SU-DHL-6 (cell line): Measurements from ENCODE around the gene CST8.

ENCODE experiments used
- H2AFZ ChIP-seq: fragments of 200-600 bp; sonication (generic); 2 replicates; pipeline ENCODE4 v1.6.1; 2014; ENCODE audit warnings: low read depth, mild to moderate bottlenecking, moderate library complexity, mixed read lengths, antibody characterized with exemption, low read length; ENCODE audit not compliant: severe bottlenecking
- H3F3A ChIP-seq: fragments of 200-600 bp; shearing (Covaris generic); 2 replicates; pipeline ENCODE4 v1.6.0; 2016; ENCODE audit warnings: antibody characterized with exemption, mild to moderate bottlenecking; ENCODE audit not compliant: insufficient read depth
- H3K27ac ChIP-seq: fragments of 200-600 bp; sonication (generic); 2 replicates; pipeline ENCODE4 v1.5.1; 2016; ENCODE audit warnings: low read depth, mild to moderate bottlenecking, low read length, moderate library complexity, mixed read lengths
- H3K27me3 ChIP-seq: fragments of 200-600 bp; sonication (generic), shearing (Covaris generic); 2 replicates; pipeline ENCODE4 v1.6.0; 2014; ENCODE audit warnings: mild to moderate bottlenecking, low read length
- H3K36me3 ChIP-seq: fragments of 200-600 bp; sonication (generic); 2 replicates; pipeline ENCODE4 v1.6.1; 2014; ENCODE audit warnings: mild to moderate bottlenecking, low read length, mixed read lengths
- H3K4me2 ChIP-seq: fragments of 300-600, 200-600 bp; shearing (Covaris generic), sonication (generic); 2 replicates; pipeline ENCODE4 v1.6.0; 2014; ENCODE audit warnings: low read length, low read depth, mild to moderate bottlenecking; ENCODE audit not compliant: poor library complexity, severe bottlenecking
- H3K4me3 ChIP-seq: fragments of 200-600 bp; sonication (generic); 2 replicates; pipeline ENCODE4 v1.5.1; 2014; ENCODE audit warnings: antibody characterized with exemption, low read length, mild to moderate bottlenecking, mixed read lengths; ENCODE audit not compliant: insufficient read depth, poor library complexity, severe bottlenecking
- H3K79me2 ChIP-seq: fragments of 200-600 bp; sonication (generic); 2 replicates; pipeline ENCODE4 v1.6.1; 2014; ENCODE audit warnings: mild to moderate bottlenecking, low read length, moderate library complexity; ENCODE audit not compliant: insufficient read depth
- H3K9ac ChIP-seq: fragments of 200-600 bp; sonication (generic); 2 replicates; pipeline ENCODE4 v1.7.0; 2014; ENCODE audit warnings: mild to moderate bottlenecking, low read length
- H3K9me2 ChIP-seq: fragments of 200-600 bp; sonication (generic); replicated peaks from 2 replicates; pipeline ENCODE4 v1.6.1; 2014; ENCODE audit warnings: low read length; ENCODE audit not compliant: insufficient read depth
- H3K9me3 ChIP-seq: fragments of 200-600 bp; sonication (generic); 2 replicates; pipeline ENCODE4 v1.6.1; 2014; ENCODE audit warnings: low read length, mixed read lengths; ENCODE audit not compliant: insufficient read depth
- H4K20me1 ChIP-seq: fragments of 200-600 bp; sonication (generic); 2 replicates; pipeline ENCODE4 v1.6.1; 2014; ENCODE audit warnings: low read depth, mild to moderate bottlenecking, antibody characterized with exemption, low read length, moderate library complexity, mixed read lengths
- EZH2phosphoT487 ChIP-seq: fragments of 200-600 bp; sonication (generic), shearing (Covaris generic); conservative IDR thresholded peaks from 2 replicates; pipeline ENCODE4 v1.6.1; 2018; ENCODE audit warnings: mild to moderate bottlenecking, antibody characterized with exemption, low read length, moderate library complexity, mixed read lengths
- TF ChIP-seq, protein P1 (sequence below): fragments of 200-600 bp; sonication (generic); IDR thresholded peaks from one replicate; pipeline ENCODE4 v1.5.1; 2017; ENCODE audit warnings: antibody characterized with exemption, mild to moderate bottlenecking, low read length, moderate library complexity; ENCODE audit not compliant: insufficient read depth, poor library complexity, severe bottlenecking

CST8 gene

DNA sequence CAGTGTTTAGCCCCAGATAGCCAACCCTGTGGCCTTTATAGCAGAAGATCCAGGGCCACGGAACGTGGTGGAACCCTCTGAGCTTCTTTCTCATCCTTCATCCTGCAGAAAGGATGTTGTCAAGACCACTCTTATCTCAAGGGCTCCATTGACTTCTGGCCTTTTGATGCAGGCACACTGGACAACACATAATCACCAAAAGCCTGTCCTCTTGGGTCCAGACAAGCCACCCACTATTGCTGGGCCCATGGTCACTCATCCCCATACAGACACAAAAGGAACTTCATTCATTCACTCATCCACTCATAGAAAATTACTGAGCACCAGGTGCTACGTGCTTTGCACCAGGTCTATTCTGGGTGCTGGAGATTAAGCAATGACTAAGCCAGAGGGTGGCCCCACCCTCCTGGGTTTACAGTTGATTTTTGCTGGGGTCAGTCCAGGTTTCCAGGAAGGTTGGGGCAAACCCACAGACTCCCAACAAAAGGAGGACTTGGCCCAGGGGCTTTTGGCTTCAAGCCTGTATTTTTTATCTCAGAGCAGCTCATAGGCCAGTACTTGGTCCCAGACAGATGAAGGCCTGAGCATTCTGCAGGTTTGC, 2.4 kb downstream of the CST8 start:
- no peak overlapping the region for H3K27ac ChIP-seq
- H3K9ac ChIP-seq, result no peak overlapping the region
- no peaks in the 10 kb centered on the region for H3K9me2 ChIP-seq
- TF ChIP-seq, protein P1, sequence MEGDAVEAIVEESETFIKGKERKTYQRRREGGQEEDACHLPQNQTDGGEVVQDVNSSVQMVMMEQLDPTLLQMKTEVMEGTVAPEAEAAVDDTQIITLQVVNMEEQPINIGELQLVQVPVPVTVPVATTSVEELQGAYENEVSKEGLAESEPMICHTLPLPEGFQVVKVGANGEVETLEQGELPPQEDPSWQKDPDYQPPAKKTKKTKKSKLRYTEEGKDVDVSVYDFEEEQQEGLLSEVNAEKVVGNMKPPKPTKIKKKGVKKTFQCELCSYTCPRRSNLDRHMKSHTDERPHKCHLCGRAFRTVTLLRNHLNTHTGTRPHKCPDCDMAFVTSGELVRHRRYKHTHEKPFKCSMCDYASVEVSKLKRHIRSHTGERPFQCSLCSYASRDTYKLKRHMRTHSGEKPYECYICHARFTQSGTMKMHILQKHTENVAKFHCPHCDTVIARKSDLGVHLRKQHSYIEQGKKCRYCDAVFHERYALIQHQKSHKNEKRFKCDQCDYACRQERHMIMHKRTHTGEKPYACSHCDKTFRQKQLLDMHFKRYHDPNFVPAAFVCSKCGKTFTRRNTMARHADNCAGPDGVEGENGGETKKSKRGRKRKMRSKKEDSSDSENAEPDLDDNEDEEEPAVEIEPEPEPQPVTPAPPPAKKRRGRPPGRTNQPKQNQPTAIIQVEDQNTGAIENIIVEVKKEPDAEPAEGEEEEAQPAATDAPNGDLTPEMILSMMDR, result no peak
- TF ChIP-seq EZH2phosphoT487, result no peak
- no peak overlapping the region for H3K4me2 ChIP-seq
- no peaks in the 10 kb centered on the region for H4K20me1 ChIP-seq
- H3K27me3 ChIP-seq, result no peaks in the 10 kb centered on the region
- H3K36me3 ChIP-seq, result no peaks in the 10 kb centered on the region
- H3K9me3 ChIP-seq, result no peaks in the 10 kb centered on the region
- no peak overlapping the region for H3K4me3 ChIP-seq
- no peak overlapping the region for H2AFZ ChIP-seq
- no peaks in the 10 kb centered on the region for H3K79me2 ChIP-seq
- no peaks in the 10 kb centered on the region for H3F3A ChIP-seq

DNA sequence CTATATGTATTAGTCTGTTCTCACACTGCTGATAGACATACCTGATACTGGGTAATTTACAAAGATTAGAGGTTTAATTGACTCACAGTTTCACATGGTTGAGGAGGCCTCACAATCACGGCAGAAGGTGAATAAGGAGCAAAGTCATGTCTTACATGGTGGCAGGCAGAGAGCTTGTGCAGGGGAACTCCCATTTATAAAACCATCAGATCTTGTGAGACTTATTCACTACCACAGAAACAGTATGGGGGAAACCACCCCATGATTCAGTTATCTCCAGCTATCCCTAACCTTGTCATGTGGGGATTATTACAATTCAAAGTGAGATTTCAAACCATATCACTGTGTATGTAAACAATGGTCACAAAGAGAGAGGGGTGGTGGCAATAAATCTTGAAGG, 6.6 kb downstream of the CST8 start:
- no peaks in the 10 kb centered on the region for H4K20me1 ChIP-seq
- H3K27me3 ChIP-seq, result no peaks in the 10 kb centered on the region
- no peak overlapping the region for H3K4me2 ChIP-seq
- H3K27ac ChIP-seq, result no peak overlapping the region
- H3K9ac ChIP-seq, result no peak overlapping the region
- H3K36me3 ChIP-seq, result no peaks in the 10 kb centered on the region
- H3K9me2 ChIP-seq, result no peaks in the 10 kb centered on the region
- no peak for TF ChIP-seq EZH2phosphoT487
- TF ChIP-seq, protein P1, result no peak
- H3F3A ChIP-seq, result no peaks in the 10 kb centered on the region
- H3K4me3 ChIP-seq, result no peak overlapping the region
- no peak overlapping the region for H2AFZ ChIP-seq
- no peaks in the 10 kb centered on the region for H3K79me2 ChIP-seq
- H3K9me3 ChIP-seq, result no peaks in the 10 kb centered on the region

DNA sequence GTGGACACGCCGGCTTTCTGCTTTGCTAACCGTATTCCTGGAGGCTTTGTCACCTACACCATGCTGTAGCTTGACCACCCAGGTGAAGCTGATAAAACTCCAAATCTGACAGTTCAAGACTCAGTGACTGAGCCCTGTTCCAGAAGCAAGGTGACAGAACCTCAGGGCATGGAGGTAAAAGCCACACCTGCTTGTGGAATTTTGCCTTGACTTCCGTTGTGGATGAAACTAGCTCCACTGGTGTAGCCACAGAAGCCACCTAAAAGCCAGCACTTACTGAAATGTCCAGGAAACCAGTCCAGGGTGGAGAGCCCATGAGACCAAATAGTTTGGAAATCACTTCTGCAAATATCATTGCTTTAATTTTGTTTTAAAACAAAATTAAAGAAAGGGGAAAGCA, 11.0 kb downstream of the CST8 start:
- no peak overlapping the region for H2AFZ ChIP-seq
- H3K9ac ChIP-seq, result no peak overlapping the region
- no peaks in the 10 kb centered on the region for H3K9me2 ChIP-seq
- no peaks in the 10 kb centered on the region for H3K36me3 ChIP-seq
- H3F3A ChIP-seq, result no peaks in the 10 kb centered on the region
- H3K4me3 ChIP-seq, result no peak overlapping the region
- no peak for TF ChIP-seq EZH2phosphoT487
- TF ChIP-seq, protein P1, result no peak
- no peaks in the 10 kb centered on the region for H3K79me2 ChIP-seq
- H4K20me1 ChIP-seq, result no peaks in the 10 kb centered on the region
- H3K27me3 ChIP-seq, result no peaks in the 10 kb centered on the region
- no peaks in the 10 kb centered on the region for H3K9me3 ChIP-seq
- H3K4me2 ChIP-seq, result no peak overlapping the region
- H3K27ac ChIP-seq, result no peak overlapping the region
